ENCODE data around the gene ARIH1.

ARIH1 gene

DNA sequence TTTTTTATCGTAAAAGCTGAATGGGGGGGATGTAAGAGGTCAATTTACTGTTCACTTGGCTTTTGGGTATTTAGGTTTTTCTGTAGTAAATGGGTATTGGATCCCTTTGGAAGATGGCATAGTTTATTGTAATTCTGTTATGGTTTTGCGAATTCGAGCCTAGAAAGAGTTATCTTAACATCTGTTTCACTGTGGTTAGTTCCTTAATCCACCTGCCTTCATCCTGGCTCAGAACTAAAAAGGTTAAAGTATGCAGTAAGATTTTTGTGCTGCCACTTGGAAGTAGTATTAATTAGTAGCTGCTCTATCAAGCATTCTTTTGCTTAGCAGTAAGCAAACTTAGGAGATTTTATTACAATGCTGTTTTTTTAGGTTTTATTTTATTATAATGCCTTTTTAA is 62.4 kb downstream of the ARIH1 start:
- no peak for DNase-seq (ENCODE audit: low read depth in 2 of 2)

DNA sequence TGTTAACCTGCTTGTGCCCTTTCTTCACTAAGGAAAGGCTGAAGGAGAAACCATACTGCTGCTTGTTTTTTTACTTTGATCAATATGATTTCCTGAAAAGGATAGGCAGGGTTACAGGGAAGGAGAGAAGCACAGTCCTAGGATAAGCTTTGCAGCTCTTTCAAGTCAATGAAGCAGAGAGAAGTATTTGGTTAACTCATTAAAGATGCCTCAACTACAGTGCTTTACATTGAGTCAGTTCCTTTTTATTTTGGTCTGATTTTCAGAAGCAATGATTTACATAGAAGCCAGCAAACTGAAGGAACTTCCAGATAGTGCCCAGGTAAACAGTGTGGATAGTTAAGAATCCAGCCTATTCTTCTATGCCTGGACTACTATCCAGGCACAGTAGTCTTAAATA is 64.8 kb downstream of the ARIH1 start:
- DNase-seq (ENCODE audit: low read depth in 2 of 2), result no peak

DNA sequence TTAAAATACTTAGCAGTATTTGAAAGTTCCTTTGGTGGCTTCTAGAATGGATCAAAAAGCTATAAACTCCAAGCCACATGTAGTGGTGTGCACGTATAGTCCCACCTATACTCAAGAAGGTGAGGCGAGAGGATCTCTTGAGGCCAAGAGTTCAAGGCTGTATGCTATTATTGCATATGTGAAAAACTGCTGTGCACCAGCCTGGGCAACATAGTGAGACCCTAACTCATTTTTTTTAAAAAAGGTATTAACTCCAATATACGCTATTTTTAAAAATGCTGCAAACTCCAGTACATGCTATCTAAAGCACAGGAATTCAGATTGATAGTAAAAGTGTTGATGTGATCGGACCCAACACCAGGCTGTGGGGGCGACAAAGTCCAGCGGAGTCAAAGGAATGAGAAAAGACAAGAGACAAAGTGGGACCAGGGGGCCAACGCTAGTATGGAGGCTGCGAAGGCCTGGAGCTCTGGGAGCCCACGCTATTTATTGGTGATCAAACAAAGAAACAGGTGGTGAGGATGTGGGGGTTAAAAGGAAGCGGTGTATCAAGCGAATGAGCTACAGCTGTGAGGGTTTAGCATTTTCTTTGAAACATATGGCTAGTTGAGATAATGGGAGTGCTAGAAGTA is 66.6 kb downstream of the ARIH1 start:
- DNase-seq (ENCODE audit: low read depth in 2 of 2), result no peak

DNA sequence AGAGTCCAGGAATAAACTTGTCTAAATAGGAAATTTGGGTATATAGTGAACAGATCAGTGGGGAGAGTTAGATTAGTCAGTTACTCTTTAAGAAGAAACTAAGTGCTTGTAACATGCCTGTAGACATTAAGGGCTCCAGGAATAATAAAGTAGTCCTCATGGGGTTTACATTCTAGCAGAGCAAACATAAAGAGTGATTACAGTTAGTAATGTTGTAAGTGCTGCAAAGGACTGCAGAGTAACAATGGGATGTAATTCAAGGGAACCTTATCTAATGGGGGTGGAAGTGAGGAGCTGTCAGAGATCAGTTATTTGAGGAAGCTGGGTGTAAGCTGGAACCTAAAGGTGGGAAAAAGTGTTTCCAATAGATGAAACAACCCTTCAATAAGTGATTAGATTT is 67.5 kb downstream of the ARIH1 start:
- DNase-seq (ENCODE audit: low read depth in 2 of 2), result no peak

GRCh38 chr15:72545156-72545555 is 71.0 kb downstream of the ARIH1 start:
- no peak for DNase-seq (ENCODE audit: low read depth in 2 of 2)

DNA sequence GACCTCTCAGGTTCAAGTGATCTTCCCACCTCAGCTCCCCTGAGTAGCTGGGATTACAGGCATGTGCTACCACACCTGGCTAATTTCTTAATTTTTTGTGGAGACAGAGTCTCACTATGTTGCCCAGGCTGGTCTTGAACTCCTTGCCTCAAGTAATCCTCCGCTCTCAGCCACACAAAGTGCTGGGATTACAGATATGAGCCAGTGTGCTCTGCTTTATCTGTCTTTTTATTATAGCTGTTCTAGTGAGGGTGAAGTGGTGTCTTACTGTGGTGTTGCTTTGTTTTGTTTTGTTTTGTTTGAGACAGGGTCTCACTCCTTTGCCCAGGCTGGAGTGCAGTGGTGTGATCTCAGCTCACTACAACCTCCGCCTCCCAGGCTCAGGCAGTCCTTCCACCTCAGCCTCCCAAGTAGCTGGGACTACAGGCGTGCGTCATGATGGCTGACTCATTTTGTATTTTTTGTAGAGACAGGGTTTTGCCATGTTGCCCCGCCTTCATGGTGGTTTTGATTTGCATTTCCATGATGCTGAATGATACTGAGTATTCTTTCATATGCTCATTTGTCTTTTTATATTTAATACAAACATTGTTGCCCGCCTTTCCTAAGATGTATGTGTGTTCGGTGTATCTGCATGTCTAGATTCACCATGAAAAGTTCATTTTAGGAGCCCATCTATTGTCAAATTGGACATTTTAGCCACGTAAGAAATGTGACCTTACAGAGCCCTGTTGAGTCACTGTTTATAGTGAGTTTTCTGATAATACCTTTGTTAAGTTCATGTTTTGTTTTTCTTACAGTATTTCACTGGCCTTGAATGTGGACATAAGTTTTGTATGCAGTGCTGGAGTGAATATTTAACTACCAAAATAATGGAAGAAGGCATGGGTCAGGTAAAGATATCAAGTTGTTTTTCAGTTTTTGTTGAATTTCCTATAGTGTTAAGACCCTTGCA is 80.6 kb downstream of the ARIH1 start:
- DNase-seq (ENCODE audit: low read depth in 2 of 2), result peak in 1 of 2 donors; percentile 6

GRCh38 chr15:72559781-72560180 is 85.7 kb downstream of the ARIH1 start:
- DNase-seq (ENCODE audit: low read depth in 2 of 2), result no peak

DNA sequence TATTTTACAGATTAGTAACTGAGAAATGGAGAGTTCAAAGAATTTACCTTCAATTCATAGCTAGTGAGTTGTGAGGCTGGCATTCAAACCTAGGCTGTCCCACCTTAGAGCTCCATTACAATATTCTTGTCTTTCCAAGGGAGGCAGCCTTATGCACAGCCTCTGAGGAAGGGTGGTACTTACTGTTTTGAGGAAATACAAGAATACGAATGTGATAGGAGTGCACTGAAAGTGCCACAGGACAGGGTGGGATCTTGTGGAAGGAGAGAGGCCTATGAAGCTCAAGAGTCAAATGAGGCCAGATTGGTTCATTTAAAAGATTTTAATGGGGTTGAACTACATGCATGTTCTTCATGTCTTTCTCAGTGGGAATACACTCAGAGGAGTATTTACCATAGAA is 86.3 kb downstream of the ARIH1 start:
- no peak for DNase-seq (ENCODE audit: low read depth in 2 of 2)

DNA sequence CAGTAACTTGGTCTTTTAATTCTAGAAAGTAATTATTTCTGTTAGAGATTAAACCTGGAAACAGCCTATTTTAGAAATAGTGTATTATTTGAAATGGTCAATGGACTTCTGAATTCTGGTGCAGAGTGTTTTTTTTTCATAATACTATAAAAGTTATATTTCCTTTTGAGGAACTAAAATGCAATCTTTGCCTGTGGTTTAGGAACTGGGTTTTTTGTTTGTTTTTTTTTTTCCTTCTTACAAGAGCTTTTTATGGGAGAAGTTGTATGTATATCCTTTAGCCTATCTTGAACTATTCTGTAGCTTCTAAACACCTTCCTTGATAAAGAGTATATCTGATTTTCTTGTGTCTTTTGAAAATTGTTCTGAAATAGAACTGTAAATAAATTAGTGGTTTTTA is 88.3 kb downstream of the ARIH1 start:
- no peak for DNase-seq (ENCODE audit: low read depth in 2 of 2)

DNA sequence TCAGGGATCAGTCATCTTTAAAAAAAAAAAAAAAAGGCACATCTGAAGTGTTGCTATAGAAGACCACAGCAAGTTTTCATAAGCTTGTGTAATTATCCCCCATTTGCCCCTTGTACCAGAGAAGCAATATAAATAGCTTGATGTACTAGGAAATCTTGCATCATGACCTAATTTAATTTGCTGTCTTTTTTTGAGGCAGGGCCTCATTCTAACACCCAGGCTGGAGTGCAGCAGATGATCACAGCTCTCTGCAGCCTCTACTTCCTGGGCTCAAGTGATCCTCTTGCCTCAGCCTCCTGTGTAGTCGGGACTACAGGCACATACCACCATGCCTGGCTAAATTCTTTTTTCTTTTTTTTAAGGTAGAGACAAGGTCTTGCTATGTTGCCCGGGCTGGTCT is 88.7 kb downstream of the ARIH1 start:
- DNase-seq (ENCODE audit: low read depth in 2 of 2), result no peak

DNA sequence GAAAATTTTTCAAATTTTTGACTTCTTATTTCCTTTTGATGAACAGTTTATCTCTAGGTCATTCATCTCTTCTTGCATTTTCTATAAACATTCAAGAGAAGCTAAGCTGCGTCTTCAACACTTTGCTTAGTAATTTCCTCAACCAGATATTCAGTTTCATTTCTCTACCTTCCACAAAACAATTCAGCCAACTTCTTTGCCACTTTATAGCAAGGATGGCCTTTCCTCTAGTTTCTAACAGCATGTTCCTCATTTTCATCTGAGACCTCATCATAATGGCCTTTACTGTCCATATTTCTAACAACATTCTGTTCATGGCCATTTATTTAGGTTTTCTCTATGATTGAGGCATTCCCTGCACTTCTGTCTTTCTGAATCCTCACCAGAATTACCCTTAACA is 90.0 kb downstream of the ARIH1 start:
- no peak for DNase-seq (ENCODE audit: low read depth in 2 of 2)

DNA sequence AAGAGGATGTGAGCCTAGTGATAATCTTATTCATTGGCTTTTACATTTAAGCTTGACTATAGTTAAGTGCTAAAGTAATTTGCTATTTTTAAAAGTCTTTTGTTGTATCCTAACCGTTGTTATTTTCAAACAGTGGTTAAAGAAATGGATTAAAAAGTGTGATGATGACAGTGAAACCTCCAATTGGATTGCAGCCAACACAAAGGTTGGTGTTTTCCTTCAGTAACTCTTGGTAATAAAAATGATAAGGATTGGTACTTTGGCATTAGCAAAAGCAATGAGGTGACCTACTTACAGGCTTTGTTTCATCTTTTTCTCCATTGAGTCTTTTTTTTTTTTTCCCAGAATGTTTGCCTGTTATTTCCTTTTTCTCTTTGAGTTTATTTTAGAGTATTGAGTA is 92.8 kb downstream of the ARIH1 start:
- no peak for DNase-seq (ENCODE audit: low read depth in 2 of 2)

GRCh38 chr15:72570059-72570458 is 95.9 kb downstream of the ARIH1 start:
- DNase-seq (ENCODE audit: low read depth in 2 of 2), result no peak

DNA sequence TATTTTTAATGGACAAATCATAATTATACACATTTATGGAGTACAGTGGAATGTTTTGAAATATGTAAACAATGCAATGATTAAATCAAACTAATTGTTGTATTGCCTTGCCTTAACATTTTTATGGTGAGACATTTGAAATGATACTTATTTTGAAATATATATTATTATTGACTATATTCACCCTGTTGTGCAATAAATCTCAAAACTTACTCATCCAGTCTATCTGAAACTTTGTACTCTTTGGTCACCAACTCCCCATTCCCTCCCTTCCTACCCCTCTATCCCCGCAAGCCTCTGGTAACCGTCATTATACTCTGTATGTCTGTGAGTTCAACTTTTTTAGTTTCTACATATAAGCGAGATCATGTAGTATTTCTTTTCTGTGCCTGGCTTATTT is 105.7 kb downstream of the ARIH1 start:
- no peak for DNase-seq (ENCODE audit: low read depth in 2 of 2)

DNA sequence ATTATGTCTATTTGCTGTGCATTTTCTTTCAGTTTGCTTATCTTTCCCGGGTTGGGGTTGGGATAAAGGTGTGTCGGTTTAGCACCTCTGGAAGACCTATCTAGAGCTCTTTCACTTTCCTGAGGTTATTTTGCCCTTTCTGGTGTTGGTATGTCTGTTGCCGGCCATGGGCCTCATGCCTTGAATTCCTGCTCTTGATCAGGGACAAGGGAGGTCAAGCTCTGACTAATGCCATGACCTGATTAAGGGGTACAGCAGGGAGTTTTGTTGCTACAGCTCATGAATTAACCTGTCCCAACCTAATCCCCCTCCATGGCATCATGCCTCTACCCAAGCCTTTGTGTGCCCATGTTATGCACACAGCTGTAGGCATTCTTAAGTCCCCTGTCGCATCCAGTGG is 109.9 kb downstream of the ARIH1 start:
- no peak for DNase-seq (ENCODE audit: low read depth in 2 of 2)

GRCh38 chr15:72585025-72585424 is 110.9 kb downstream of the ARIH1 start:
- DNase-seq (ENCODE audit: low read depth in 2 of 2), result no peak

DNA sequence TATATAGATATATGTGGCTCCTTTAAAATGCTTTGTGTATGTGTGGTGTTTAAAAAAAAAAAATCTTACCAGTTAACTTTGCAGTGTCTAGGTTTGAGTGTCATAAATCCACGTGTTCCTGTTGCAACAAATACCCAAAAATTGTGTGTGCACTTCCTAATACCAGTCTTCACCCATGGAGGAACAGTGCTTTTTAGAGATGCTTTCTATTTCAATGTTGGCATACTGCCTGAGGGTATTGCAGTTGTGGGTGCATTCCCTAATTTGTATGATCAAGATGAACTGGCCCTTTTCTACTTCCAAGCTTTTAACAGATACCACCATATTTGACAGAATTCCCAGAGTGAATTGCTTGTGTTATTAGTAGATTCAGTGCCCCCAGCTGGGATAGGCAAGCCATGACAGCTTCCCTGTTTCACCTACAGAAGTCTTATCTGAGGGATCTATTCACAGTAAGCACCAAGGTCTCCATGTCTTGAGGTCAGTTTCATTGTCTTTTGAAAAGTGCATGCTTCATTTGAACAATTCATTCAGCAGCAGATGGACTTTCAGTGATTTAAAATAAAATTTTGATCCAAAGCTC is 111.4 kb downstream of the ARIH1 start:
- DNase-seq (ENCODE audit: low read depth in 2 of 2), result no peak

DNA sequence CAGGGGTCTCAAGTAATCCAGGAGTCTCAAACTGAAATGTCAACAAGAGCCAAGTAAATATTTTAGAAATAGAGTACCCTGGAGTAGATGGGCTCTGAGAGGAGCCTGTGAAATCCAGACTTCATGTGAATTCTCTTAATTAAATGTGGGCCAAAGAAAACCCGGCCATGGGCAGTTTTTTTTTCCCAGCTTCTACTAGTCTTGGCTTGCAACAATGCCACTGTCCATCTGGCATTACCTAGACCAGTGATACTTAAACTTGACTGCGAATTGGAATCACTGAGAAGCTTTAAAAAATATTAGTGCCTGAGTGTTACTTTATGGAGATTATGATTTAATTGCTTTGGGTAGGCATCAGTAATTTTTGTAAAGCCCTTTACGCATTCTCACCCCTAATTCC is 114.0 kb downstream of the ARIH1 start:
- DNase-seq (ENCODE audit: low read depth in 2 of 2), result no peak

DNA sequence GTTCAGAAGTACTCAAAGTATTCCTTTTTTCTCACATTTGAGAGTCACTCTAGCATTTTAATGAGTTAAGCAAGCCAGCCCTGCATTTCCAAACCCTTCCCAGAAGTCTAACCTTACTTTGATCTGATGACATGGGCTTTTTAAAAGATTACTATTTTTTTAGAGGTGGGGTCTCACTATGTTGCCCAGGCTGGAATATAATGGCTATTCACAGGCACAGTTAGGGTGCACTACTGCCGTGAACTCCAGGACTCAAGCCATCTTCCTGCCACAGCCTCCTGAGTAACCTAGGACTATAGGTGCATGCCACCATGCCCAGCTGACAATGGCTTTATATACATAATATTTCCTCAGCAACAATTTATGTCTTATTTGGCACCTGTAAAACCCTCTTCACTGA is 116.3 kb downstream of the ARIH1 start:
- no peak for DNase-seq (ENCODE audit: low read depth in 2 of 2)

DNA sequence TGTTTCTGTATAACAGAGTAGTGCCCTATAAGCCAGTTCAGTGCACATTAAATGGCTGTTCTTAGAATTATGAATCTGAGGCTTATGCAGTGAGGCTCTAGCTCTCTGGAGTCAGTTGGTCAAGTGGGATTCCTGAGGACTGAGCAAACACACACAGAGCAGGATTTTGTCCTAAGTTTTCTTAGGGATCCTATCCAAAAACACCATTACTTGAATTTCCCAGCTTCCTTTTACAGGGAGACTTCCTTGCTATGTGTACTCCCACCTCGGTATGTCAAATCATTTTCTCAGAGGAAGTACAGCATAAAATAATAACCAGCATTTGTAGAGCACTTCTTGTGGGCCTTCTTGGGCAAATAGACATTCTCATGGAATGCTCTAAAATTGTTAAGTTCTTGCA is 117.2 kb downstream of the ARIH1 start:
- no peak for DNase-seq (ENCODE audit: low read depth in 2 of 2)

GRCh38 chr15:72592097-72592496 is 118.0 kb downstream of the ARIH1 start:
- DNase-seq (ENCODE audit: low read depth in 2 of 2), result no peak

DNA sequence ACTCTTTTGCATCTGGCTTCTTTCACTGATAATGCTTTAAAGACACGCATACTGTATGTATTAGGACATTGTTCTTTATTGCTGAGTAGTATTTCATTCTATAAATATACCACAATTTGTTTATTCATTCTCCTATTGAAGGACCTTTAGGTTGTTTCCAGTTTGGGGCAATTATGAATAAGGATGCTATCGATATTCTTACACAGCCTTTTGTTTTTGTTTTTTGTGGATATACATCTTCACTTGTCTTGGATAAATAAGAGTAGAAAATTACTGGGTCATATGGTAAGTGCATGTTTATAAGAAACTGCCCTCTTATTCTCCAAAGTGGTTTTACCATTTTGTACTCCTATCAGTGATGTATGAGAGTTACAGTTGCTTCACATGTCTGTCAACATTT is 118.5 kb downstream of the ARIH1 start:
- no peak for DNase-seq (ENCODE audit: low read depth in 2 of 2)

DNA sequence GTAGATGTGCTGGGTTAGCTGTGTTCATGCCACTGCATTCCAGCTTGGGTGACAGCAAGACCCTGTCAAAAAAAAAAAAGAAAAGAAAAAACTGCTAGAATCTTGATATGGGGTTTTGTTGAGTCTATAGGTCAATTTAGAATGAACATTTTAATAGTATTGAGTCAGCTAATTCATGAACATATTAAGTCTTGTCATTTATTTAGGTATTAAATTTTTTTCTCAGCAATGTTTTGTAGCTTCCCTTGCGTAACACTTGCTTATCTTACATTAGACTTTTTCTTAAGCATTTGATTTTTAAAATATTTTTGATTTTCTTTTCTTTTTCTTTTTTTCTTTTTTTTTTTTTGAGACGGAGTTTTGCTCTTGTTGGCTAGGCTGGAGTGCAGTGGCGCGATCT is 119.7 kb downstream of the ARIH1 start:
- no peak for DNase-seq (ENCODE audit: low read depth in 2 of 2)
